Smooth muscle cell of the brain vasculature (primary cell): ENCODE results near the gene MSI1.

Experiments used
- DNase-seq: peaks from one replicate; pipeline ENCODE4 v3.0.0-alpha.2; 2012; ENCODE audit warnings: low read depth, low spot score

The MSI1 gene

GRCh38 chr12:120368789-120369602, at the start of gene MSI1:
TSS of gene MSI1 (minus strand) at chr12:120369164. CDS start at chr12:120369091, 73 bp downstream.
- DNase-seq: no peak

GRCh38 chr12:120417917-120418580, 49.1 kb upstream of the MSI1 start:
- DNase-seq: no peak

- DNase-seq: no peak
Observed at GRCh38 chr12:120416490-120417216, 47.7 kb upstream of the MSI1 start.

- DNase-seq: no peak
Observed at GRCh38 chr12:120413901-120414695, 45.1 kb upstream of the MSI1 start.

- no peak for DNase-seq
Observed at GRCh38 chr12:120412421-120412820, 43.5 kb upstream of the MSI1 start.

- DNase-seq: no peak
Observed at GRCh38 chr12:120408771-120409170, 39.8 kb upstream of the MSI1 start.

GRCh38 chr12:120406553-120406952, 37.6 kb upstream of the MSI1 start:
- DNase-seq: no peak

GRCh38 chr12:120406069-120406468, 37.1 kb upstream of the MSI1 start:
- no peak for DNase-seq

GRCh38 chr12:120404271-120404670, 35.3 kb upstream of the MSI1 start:
- DNase-seq: no peak

- no peak for DNase-seq
Observed at GRCh38 chr12:120403869-120404268, 34.9 kb upstream of the MSI1 start.

GRCh38 chr12:120402217-120402616, 33.3 kb upstream of the MSI1 start:
- no peak for DNase-seq

GRCh38 chr12:120399531-120399930, 30.6 kb upstream of the MSI1 start:
- no peak for DNase-seq

- no peak for DNase-seq
Observed at GRCh38 chr12:120397824-120398540, 29.0 kb upstream of the MSI1 start.

GRCh38 chr12:120394483-120395367, 25.8 kb upstream of the MSI1 start:
- no peak for DNase-seq

- no peak for DNase-seq
Observed at GRCh38 chr12:120390540-120391120, 21.7 kb upstream of the MSI1 start.

GRCh38 chr12:120388691-120389481, 19.9 kb upstream of the MSI1 start:
- no peak for DNase-seq

GRCh38 chr12:120381752-120382419, 12.9 kb upstream of the MSI1 start:
- peak; percentile 26 for DNase-seq

- DNase-seq: no peak
Observed at GRCh38 chr12:120378036-120378435, 9.1 kb upstream of the MSI1 start.
